ENCODE data around the gene MYCBP2.

- TF ChIP-seq GATA2 (IDR thresholded peaks at IDR 0.05; ENCODE audit: low read depth, low read length) (no peak), GATA3 (IDR thresholded peaks at IDR 0.05; ENCODE audit: low read depth, low read length) (no peak)
These were observed 24.4 kb upstream of the MYCBP2 start for GRCh38 chr13:77351315-77351714.
